ENCODE data around the gene BUD31. TPM values are rescaled to one million over a fixed set of nuclear protein-coding genes. Genes with fewer than 3 reads are reported as not detected.

Gene BUD31
- total and polyA plus RNA-seq, 9 of the 15 experiments (the other 6 are each of a cell fraction or from before 2014, with no cell fraction given), result 105 to 342 (median 247) TPM

GRCh38 chr7:99438573-99439480 lies 30.1 kb downstream of the BUD31 start, which contains the start of the genes CPSF4 and PTCD1 (continued):
- TF ChIP-seq SNRNP70 (optimal IDR thresholded peaks at IDR 0.05; ENCODE audit: low read depth, low read length) (no peak), TCFL5 (CRISPR knock-in tag; conservative IDR thresholded peaks at IDR 0.05) (no peak), SMARCB1 (IDR thresholded peaks at IDR 0.05; ENCODE audit: insufficient read length, low read depth) (no peak), LARP7 (IDR thresholded peaks at IDR 0.05) (no peak), ZNF511 (CRISPR knock-in tag; IDR thresholded peaks at IDR 0.05) (peak; percentile 47; the same call in 1 of the 2 replicates), HDAC3 (IDR thresholded peaks at IDR 0.05; ENCODE audit: borderline replicate concordance, partially characterized antibody) (no peak), TAF1 (IDR thresholded peaks at IDR 0.05; ENCODE audit: control insufficient read depth, extremely low read depth, insufficient read depth, low read length, severe bottlenecking) (peak; percentile 67), ESRRB (CRISPR knock-in tag; IDR thresholded peaks at IDR 0.05; ENCODE audit: borderline replicate concordance) (no peak), RBM34 (IDR thresholded peaks at IDR 0.05; ENCODE audit: borderline replicate concordance, insufficient read depth, low read length) (no peak), SAP30 (IDR thresholded peaks at IDR 0.05; ENCODE audit: borderline replicate concordance, insufficient read depth, low read depth, low read length, poor library complexity, severe bottlenecking) (peak; percentile 61), HMG20B (CRISPR knock-in tag; IDR thresholded peaks at IDR 0.05) (no peak; the same call in 1 of the 2 replicates), TAL1 (IDR thresholded peaks at IDR 0.05) (no peak), GABPB2 (CRISPR knock-in tag; conservative IDR thresholded peaks at IDR 0.05) (no peak), EP400 (IDR thresholded peaks at IDR 0.05) (peak; percentile 91), SRSF7 (optimal IDR thresholded peaks at IDR 0.05; ENCODE audit: low read depth, low read length) (no peak), RBM39 (optimal IDR thresholded peaks at IDR 0.05; ENCODE audit: low read depth, low read length) (peak; percentile 53), ZNF133 (CRISPR knock-in tag; IDR thresholded peaks at IDR 0.05) (0 out of 2 replicates have a peak, but pooled peaks have one; percentile 56), CHD1 (IDR thresholded peaks at IDR 0.05; ENCODE audit: low read length) (peak; percentile 91), RAD51 (IDR thresholded peaks at IDR 0.05; ENCODE audit: borderline replicate concordance, low read depth) (no peak), MTA1 (IDR thresholded peaks at IDR 0.05; ENCODE audit: borderline replicate concordance) (no peak), SRSF9 (IDR thresholded peaks at IDR 0.05; ENCODE audit: borderline replicate concordance, low read depth, low read length) (no peak), NELFE (IDR thresholded peaks at IDR 0.05; ENCODE audit: insufficient read depth, insufficient read length) (no peak), SUPT5H (IDR thresholded peaks at IDR 0.05) (peak; percentile 92), EZH2 (IDR thresholded peaks at IDR 0.05; ENCODE audit: borderline replicate concordance, low read depth, low read length) (no peak), XRCC3 (IDR thresholded peaks at IDR 0.05) (no peak), NFIC (IDR thresholded peaks at IDR 0.05) (peak; percentile 68), BCL6 (CRISPR knock-in tag; IDR thresholded peaks at IDR 0.05) (no peak), HDGF (IDR thresholded peaks at IDR 0.05) (no peak)
- TF ChIP-seq, protein P1, sequence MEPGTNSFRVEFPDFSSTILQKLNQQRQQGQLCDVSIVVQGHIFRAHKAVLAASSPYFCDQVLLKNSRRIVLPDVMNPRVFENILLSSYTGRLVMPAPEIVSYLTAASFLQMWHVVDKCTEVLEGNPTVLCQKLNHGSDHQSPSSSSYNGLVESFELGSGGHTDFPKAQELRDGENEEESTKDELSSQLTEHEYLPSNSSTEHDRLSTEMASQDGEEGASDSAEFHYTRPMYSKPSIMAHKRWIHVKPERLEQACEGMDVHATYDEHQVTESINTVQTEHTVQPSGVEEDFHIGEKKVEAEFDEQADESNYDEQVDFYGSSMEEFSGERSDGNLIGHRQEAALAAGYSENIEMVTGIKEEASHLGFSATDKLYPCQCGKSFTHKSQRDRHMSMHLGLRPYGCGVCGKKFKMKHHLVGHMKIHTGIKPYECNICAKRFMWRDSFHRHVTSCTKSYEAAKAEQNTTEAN (CRISPR knock-in tag; IDR thresholded peaks at IDR 0.05), result no peak
